Endothelial cell of umbilical vein (primary cell): ENCODE measurements around the gene OR14I1. TPM values are rescaled to one million over a fixed set of nuclear protein-coding genes. Genes with fewer than 3 reads are reported as not detected.

ENCODE experiments used
- BruUV-seq: library from RNA; stranded (reverse); fragments of 400-500 nt; replicated peaks from 2 replicates; lab custom pipeline; 2021; lab: Mats Ljungman, UMichigan
- CTCF ChIA-PET: fragments of 300-600, 350-600 bp; sonication (Branson Sonifier 250); formaldehyde crosslinking; loops from one replicate; lab custom pipeline; 2021; ENCODE audit warnings: antibody characterized with exemption, inconsistent platforms; lab: Charles Lee
- POLR2A ChIA-PET: fragments of 300-600, 350-600 bp; sonication (Branson Sonifier 250); formaldehyde crosslinking; loops from one replicate; lab custom pipeline; 2021; ENCODE audit warnings: antibody characterized with exemption, inconsistent platforms; lab: Charles Lee
- DNase-seq: peaks from one replicate; pipeline ENCODE4 v3.0.0-alpha.2; 2011; ENCODE audit warnings: low read depth, low spot score
- FAIRE-seq: peaks from 2 replicates; lab custom pipeline; 2011; peaks lifted over from hg19 to GRCh38; lab: Jason Lieb, UNC
- H2AFZ ChIP-seq: 2 replicates; pipeline ENCODE4 v1.6.0; 2012; ENCODE audit warnings: low read depth, low read length, control low read depth, inconsistent platforms
- H3K27ac ChIP-seq: 2 replicates; pipeline ENCODE4 v1.5.1; 2011; ENCODE audit warnings: low read depth, mild to moderate bottlenecking, control low read depth, low read length, moderate library complexity; ENCODE audit not compliant: insufficient read depth
- H3K27me3 ChIP-seq, 2 experiments: 2 replicates each; pipeline versions ENCODE4 v1.6.0 to v1.6.1; 2011; ENCODE audit warnings: low read length in 2 of 2, mixed read lengths in 1 of 2; ENCODE audit not compliant: control insufficient read depth in 2 of 2, insufficient read depth in 2 of 2
- H3K36me3 ChIP-seq, 2 experiments: 2 replicates in 1 of 2; 3 replicates in 1 of 2; pipeline ENCODE4 v1.5.1; 2011; ENCODE audit warnings: low read length in 2 of 2, mild to moderate bottlenecking in 1 of 2, moderate library complexity in 1 of 2; ENCODE audit not compliant: control insufficient read depth in 2 of 2, insufficient read depth in 2 of 2; ENCODE audit errors: extremely low read depth in 1 of 2
- H3K4me1 ChIP-seq: 3 replicates; pipeline ENCODE4 v1.5.1; 2011; ENCODE audit warnings: mild to moderate bottlenecking, low read length; ENCODE audit not compliant: control insufficient read depth, insufficient read depth; ENCODE audit errors: extremely low read depth
- H3K4me2 ChIP-seq: 2 replicates; pipeline ENCODE4 v1.6.1; 2011; ENCODE audit warnings: low read length, control low read depth, mixed read lengths; ENCODE audit not compliant: insufficient read depth
- H3K4me3 ChIP-seq, 3 experiments: fragments of 200-600 bp in 1 of 3; sonication (generic), shearing (Covaris generic) in 1 of 3; replicated peaks in 1 of 3; 2 replicates each; pipeline ENCODE4 v1.5.1; 2011 to 2016; ENCODE audit warnings: control low read depth in 3 of 3, low read length in 3 of 3, mild to moderate bottlenecking in 2 of 3, inconsistent platforms in 1 of 3, low read depth in 1 of 3, moderate library complexity in 1 of 3; ENCODE audit not compliant: insufficient read depth in 1 of 3
- H3K79me2 ChIP-seq: 2 replicates; pipeline ENCODE4 v1.6.0; 2012; ENCODE audit warnings: low read length, inconsistent platforms; ENCODE audit not compliant: control insufficient read depth, insufficient read depth
- H3K9ac ChIP-seq: replicated peaks from 2 replicates; pipeline ENCODE3; 2011; ENCODE audit warnings: low read length, control low read depth; ENCODE audit not compliant: insufficient read depth; ENCODE audit errors: extremely low read depth
- H3K9me1 ChIP-seq: replicated peaks from 3 replicates; pipeline ENCODE4 v1.6.0; 2011; ENCODE audit warnings: mild to moderate bottlenecking, low read length; ENCODE audit not compliant: control insufficient read depth, insufficient read depth; ENCODE audit errors: extremely low read depth
- H3K9me3 ChIP-seq: replicated peaks from 2 replicates; pipeline ENCODE4 v1.5.1; 2012; ENCODE audit warnings: low read length, inconsistent platforms; ENCODE audit not compliant: control insufficient read depth, insufficient read depth
- H4K20me1 ChIP-seq: replicated peaks from 2 replicates; pipeline ENCODE3; 2011; ENCODE audit warnings: mild to moderate bottlenecking, low read length; ENCODE audit not compliant: control insufficient read depth, insufficient read depth; ENCODE audit errors: extremely low read depth
- EZH2 ChIP-seq: IDR thresholded peaks from 2 replicates; pipeline ENCODE4 v1.6.1; 2012; ENCODE audit warnings: borderline replicate concordance, low read depth, mild to moderate bottlenecking, moderate library complexity, low read length, inconsistent platforms; ENCODE audit not compliant: severe bottlenecking
- FOS ChIP-seq: IDR thresholded peaks from 2 replicates; pipeline ENCODE4 v1.6.1; 2011; ENCODE audit warnings: mild to moderate bottlenecking, low read length, moderate library complexity, borderline replicate concordance; ENCODE audit not compliant: insufficient read depth
- GATA2 ChIP-seq: IDR thresholded peaks from 2 replicates; pipeline ENCODE4 v1.7.0; 2011; ENCODE audit warnings: low read depth, mild to moderate bottlenecking, moderate library complexity, mixed read lengths, low read length; ENCODE audit not compliant: insufficient read length, insufficient read depth
- JUN ChIP-seq: IDR thresholded peaks from 2 replicates; pipeline ENCODE4 v1.6.1; 2011; ENCODE audit warnings: borderline replicate concordance, low read depth; ENCODE audit not compliant: insufficient read length, insufficient read depth
- MYC ChIP-seq: IDR thresholded peaks from one replicate; pipeline ENCODE4 v1.6.1; 2011; ENCODE audit warnings: mild to moderate bottlenecking, low read depth, low read length
- POLR2A ChIP-seq: IDR thresholded peaks from 2 replicates; pipeline ENCODE4 v1.6.1; 2012; ENCODE audit warnings: low read depth, mild to moderate bottlenecking, control low read depth, low read length
- POLR2AphosphoS5 ChIP-seq: IDR thresholded peaks from 2 replicates; pipeline ENCODE4 v1.6.1; 2012; ENCODE audit warnings: low read depth, mild to moderate bottlenecking, control low read depth, low read length, moderate library complexity; ENCODE audit not compliant: insufficient read depth
- dilution Hi-C: fragments of 300-500 bp; cut with MboI; formaldehyde crosslinking; loops from one replicate; pipeline ENCODE4 v1.15.0; 2019; ENCODE audit warnings: low sequenced_read_pairs; ENCODE audit not compliant: extremely low pct_ligation_motif_present
- intact Hi-C: fragments of 100-400 bp; cut with micrococcal nuclease; formaldehyde crosslinking; loops from one replicate; pipeline ENCODE4 v1.10.0; 2022
- polyA plus RNA-seq, 4 experiments: library from polyadenylated mRNA; depleted of rRNA in 3 of 4; stranded (reverse) in 3 of 4; unstranded in 1 of 4; fragments of >200 nt; gene quantifications; 2 replicates each; pipeline versions ENCODE4 v1.2.1 to v1.2.3, GENCODE V29; 2011 to 2012; ENCODE audit warnings: missing spikeins in 1 of 4
- total RNA-seq: library from RNA; stranded (reverse); gene quantifications from 2 replicates; pipeline ENCODE4 v1.2.3, GENCODE V29; 2021
- TF ChIP-seq, protein P1 (sequence below), 2 donors: IDR thresholded peaks; 1 replicate in 1 of 2; 2 replicates in 1 of 2; pipeline ENCODE4 v1.5.1; 2011; ENCODE audit warnings: low read length in 2 of 2, mild to moderate bottlenecking in 2 of 2, moderate library complexity in 2 of 2, control low read depth in 1 of 2, inconsistent platforms in 1 of 2, low read depth in 1 of 2; ENCODE audit not compliant: insufficient read depth in 1 of 2; ENCODE audit errors: extremely low read depth in 1 of 2
- TF ChIP-seq, protein P2 (sequence below): IDR thresholded peaks from 2 replicates; pipeline ENCODE4 v1.6.1; 2011; ENCODE audit not compliant: insufficient read depth, insufficient read length

The OR14I1 gene
- total and polyA plus RNA-seq, 2 donors (not counting 3 experiments of a cell fraction or from before 2014, with no cell fraction given), result not detected

DNA sequence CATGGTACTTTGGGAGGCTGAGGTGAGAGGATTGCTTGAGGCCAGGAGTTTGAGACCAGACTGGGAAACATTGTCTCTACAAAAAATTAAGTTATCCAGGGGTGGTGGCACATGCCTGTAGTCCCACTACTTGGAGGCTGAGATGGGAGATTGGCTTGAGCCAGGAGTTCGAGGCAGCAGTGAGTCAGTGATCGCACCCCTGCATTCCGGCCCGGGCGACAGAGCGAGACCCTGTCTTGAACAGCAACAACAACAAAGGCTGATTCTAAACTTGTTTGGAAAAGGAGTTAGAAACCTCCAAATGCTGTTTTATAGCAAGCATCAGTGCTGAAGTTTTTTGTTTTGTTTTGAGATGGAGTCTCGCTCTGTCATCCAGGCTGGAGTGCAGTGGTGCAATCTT, 38.3 kb upstream of the OR14I1 start:
- no peak overlapping the region for H3K9ac ChIP-seq
- no TSS peak for BruUV-seq
- no peaks in the 10 kb centered on the region for H3K9me3 ChIP-seq
- no peak overlapping the region for H3K4me2 ChIP-seq
- FAIRE-seq (no peak), DNase-seq (no peak)
- ChIA-PET POLR2A (no interaction called here), CTCF (no interaction called here)
- H4K20me1 ChIP-seq, result no peaks in the 10 kb centered on the region
- no peaks in the 10 kb centered on the region for H3K27me3 ChIP-seq
- H3K79me2 ChIP-seq, result no peaks in the 10 kb centered on the region
- H2AFZ ChIP-seq, result no peak overlapping the region
- no peak overlapping the region for H3K4me3 ChIP-seq
- H3K4me1 ChIP-seq, result no peaks in the 10 kb centered on the region
- TF ChIP-seq, protein P1, sequence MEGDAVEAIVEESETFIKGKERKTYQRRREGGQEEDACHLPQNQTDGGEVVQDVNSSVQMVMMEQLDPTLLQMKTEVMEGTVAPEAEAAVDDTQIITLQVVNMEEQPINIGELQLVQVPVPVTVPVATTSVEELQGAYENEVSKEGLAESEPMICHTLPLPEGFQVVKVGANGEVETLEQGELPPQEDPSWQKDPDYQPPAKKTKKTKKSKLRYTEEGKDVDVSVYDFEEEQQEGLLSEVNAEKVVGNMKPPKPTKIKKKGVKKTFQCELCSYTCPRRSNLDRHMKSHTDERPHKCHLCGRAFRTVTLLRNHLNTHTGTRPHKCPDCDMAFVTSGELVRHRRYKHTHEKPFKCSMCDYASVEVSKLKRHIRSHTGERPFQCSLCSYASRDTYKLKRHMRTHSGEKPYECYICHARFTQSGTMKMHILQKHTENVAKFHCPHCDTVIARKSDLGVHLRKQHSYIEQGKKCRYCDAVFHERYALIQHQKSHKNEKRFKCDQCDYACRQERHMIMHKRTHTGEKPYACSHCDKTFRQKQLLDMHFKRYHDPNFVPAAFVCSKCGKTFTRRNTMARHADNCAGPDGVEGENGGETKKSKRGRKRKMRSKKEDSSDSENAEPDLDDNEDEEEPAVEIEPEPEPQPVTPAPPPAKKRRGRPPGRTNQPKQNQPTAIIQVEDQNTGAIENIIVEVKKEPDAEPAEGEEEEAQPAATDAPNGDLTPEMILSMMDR (IDR thresholded peaks at IDR 0.05; ENCODE audit: extremely low read depth in 1 of 2, insufficient read depth in 1 of 2, low read depth in 1 of 2, low read length in 2 of 2), result no peak
- TF ChIP-seq POLR2AphosphoS5, result no peak
- TF ChIP-seq EZH2, result no peak
- no peak for TF ChIP-seq MYC
- TF ChIP-seq, protein P2, sequence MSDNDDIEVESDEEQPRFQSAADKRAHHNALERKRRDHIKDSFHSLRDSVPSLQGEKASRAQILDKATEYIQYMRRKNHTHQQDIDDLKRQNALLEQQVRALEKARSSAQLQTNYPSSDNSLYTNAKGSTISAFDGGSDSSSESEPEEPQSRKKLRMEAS, result no peak
- no peak for TF ChIP-seq GATA2
- no peak for TF ChIP-seq FOS
- no peak for TF ChIP-seq POLR2A
- TF ChIP-seq JUN, result no peak
- H3K9me1 ChIP-seq, result no peaks in the 10 kb centered on the region
- dilution Hi-C loops, result no loop called here
- H3K27ac ChIP-seq, result no peak overlapping the region
- no peaks in the 10 kb centered on the region for H3K36me3 ChIP-seq
- intact Hi-C loops, result no loop called here
